ENCODE measurements around the gene RPN1. TPM values are rescaled to one million over a fixed set of nuclear protein-coding genes. Genes with fewer than 3 reads are reported as not detected.

Gene RPN1
- total RNA-seq, 2 experiments from 2014 or later, result 190 to 192 TPM

GRCh38 chr3:128585189-128585588, 65.4 kb downstream of the RPN1 start:
- Mint-ChIP-seq H3K4me1 (peaks cover 6% of the 10 kb centered on the region), H3K9me3 (peaks cover 4% of the 10 kb centered on the region), H3K27ac (no peak overlapping the region), H3K36me3 (ENCODE audit: low read depth) (no peaks in the 10 kb centered on the region), H3K27me3 (peaks cover 15% of the 10 kb centered on the region), H3K4me3 (no peak overlapping the region)
- DNase-seq, result no peak
- POLR2A ChIA-PET, result no interaction called here
- CTCF ChIA-PET, result interaction anchor here (1.8 to 1.9 kb wide), 2 partner anchors 10 to 159 kb away, joined by 7 to 19 read pairs; no protein-coding TSS in a partner anchor

- no peak overlapping the region for H3K27ac Mint-ChIP-seq
- no peaks in the 10 kb centered on the region for H3K36me3 Mint-ChIP-seq (ENCODE audit: low read depth)
- CTCF ChIA-PET, result interaction anchor here (0.9 to 1.9 kb wide), 4 partner anchors 9 to 158 kb away, joined by 3 to 19 read pairs (median 6); no protein-coding TSS in a partner anchor
- H3K9me3 Mint-ChIP-seq, result no peaks in the 10 kb centered on the region
- peaks cover 15% of the 10 kb centered on the region for H3K27me3 Mint-ChIP-seq
- peaks cover 6% of the 10 kb centered on the region for H3K4me1 Mint-ChIP-seq
- POLR2A ChIA-PET, result no interaction called here
- peak; percentile 50 for DNase-seq
- no peak overlapping the region for H3K4me3 Mint-ChIP-seq
Observed at GRCh38 chr3:128584412-128585020, 66.1 kb downstream of the RPN1 start.

DNA sequence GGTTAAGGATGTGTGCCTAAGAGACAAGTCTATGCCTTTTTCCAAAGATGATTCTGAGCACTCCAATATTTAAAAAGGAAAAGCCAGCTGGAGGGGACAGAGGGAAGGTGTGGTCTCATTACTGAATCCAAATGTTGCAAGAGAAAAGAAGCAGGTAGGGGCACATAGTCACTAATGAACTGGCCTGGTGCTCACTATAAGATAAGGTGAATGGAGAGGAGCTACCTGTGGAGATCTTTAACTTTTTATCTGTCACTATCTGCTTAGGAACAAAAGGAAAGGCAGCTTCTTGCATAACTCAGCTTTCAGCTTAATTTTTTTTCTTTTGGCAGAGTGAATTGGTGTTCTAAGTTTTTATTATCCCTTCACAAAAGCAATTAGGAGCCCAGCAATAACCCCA, 69.1 kb downstream of the RPN1 start:
- no peak overlapping the region for H3K27ac Mint-ChIP-seq
- ChIA-PET POLR2A (interaction anchor here (1.2 kb wide), 1 partner anchor 8 kb away, joined by 4 read pairs; no protein-coding TSS in a partner anchor), CTCF (interaction anchor here (0.6 to 1.8 kb wide), 4 partner anchors 9 to 155 kb away, joined by 3 to 8 read pairs (median 4); no protein-coding TSS in a partner anchor)
- H3K4me1 Mint-ChIP-seq, result no peaks in the 10 kb centered on the region
- DNase-seq, result no peak
- H3K4me3 Mint-ChIP-seq, result no peak overlapping the region
- H3K36me3 Mint-ChIP-seq (ENCODE audit: low read depth), result no peaks in the 10 kb centered on the region
- no peaks in the 10 kb centered on the region for H3K9me3 Mint-ChIP-seq
- peaks cover 15% of the 10 kb centered on the region for H3K27me3 Mint-ChIP-seq

- Mint-ChIP-seq H3K9me3 (no peaks in the 10 kb centered on the region), H3K4me3 (no peak overlapping the region), H3K27me3 (peaks cover 15% of the 10 kb centered on the region), H3K4me1 (no peaks in the 10 kb centered on the region), H3K27ac (no peak overlapping the region), H3K36me3 (ENCODE audit: low read depth) (no peaks in the 10 kb centered on the region)
- ChIA-PET CTCF (interaction anchor here (0.9 kb wide), 1 partner anchor 29 kb away, joined by 5 read pairs; no protein-coding TSS in a partner anchor), POLR2A (no interaction called here)
- DNase-seq, result no peak
Observed at GRCh38 chr3:128579927-128580326, 70.7 kb downstream of the RPN1 start.

DNA sequence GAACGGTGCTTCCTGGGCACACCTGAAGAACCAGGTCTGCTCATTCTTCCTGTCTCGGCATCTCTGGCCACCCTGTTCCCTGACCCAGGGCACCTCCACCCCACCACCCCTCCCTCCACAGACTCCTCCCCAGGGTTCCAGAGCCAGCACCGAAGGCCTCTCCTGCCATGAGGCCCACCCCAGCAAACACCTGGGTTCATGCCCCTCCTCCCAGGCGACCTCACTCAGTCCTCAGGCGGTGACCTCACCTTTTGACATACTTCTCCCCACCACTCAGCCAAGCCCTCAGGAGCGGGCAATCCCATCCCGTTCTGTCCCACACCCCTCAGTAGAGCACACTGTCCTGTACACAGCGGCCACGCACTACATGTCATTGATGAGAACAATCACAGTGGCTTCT, 72.3 kb downstream of the RPN1 start:
- Mint-ChIP-seq H3K27me3 (peaks cover 16% of the 10 kb centered on the region), H3K9me3 (no peaks in the 10 kb centered on the region), H3K4me1 (peaks cover 5% of the 10 kb centered on the region), H3K4me3 (no peak overlapping the region), H3K36me3 (ENCODE audit: low read depth) (no peaks in the 10 kb centered on the region), H3K27ac (peak overlapping the region; percentile 33)
- POLR2A ChIA-PET, result interaction anchor here (1.5 kb wide), 1 partner anchor 18 kb away, joined by 3 read pairs; no protein-coding TSS in a partner anchor
- no peak for DNase-seq
- CTCF ChIA-PET, result no interaction called here

GRCh38 chr3:128577711-128578110, 72.9 kb downstream of the RPN1 start:
- Mint-ChIP-seq H3K9me3 (no peaks in the 10 kb centered on the region), H3K27ac (no peak overlapping the region), H3K4me1 (peaks cover 11% of the 10 kb centered on the region), H3K27me3 (peaks cover 15% of the 10 kb centered on the region), H3K36me3 (ENCODE audit: low read depth) (no peaks in the 10 kb centered on the region), H3K4me3 (no peak overlapping the region)
- POLR2A ChIA-PET, result interaction anchor here (1.5 kb wide), 1 partner anchor 19 kb away, joined by 3 read pairs; no protein-coding TSS in a partner anchor
- CTCF ChIA-PET, result interaction anchor here (1.0 kb wide), 1 partner anchor 10 kb away, joined by 3 read pairs; no protein-coding TSS in a partner anchor
- no peak for DNase-seq

GRCh38 chr3:128576290-128576689, 74.3 kb downstream of the RPN1 start:
- peaks cover 19% of the 10 kb centered on the region for H3K27me3 Mint-ChIP-seq
- H3K9me3 Mint-ChIP-seq, result no peaks in the 10 kb centered on the region
- CTCF ChIA-PET, result no interaction called here
- no peak for DNase-seq
- H3K27ac Mint-ChIP-seq, result no peak overlapping the region
- H3K4me3 Mint-ChIP-seq, result no peak overlapping the region
- no peaks in the 10 kb centered on the region for H3K36me3 Mint-ChIP-seq (ENCODE audit: low read depth)
- H3K4me1 Mint-ChIP-seq, result peaks cover 16% of the 10 kb centered on the region
- POLR2A ChIA-PET, result no interaction called here

DNA sequence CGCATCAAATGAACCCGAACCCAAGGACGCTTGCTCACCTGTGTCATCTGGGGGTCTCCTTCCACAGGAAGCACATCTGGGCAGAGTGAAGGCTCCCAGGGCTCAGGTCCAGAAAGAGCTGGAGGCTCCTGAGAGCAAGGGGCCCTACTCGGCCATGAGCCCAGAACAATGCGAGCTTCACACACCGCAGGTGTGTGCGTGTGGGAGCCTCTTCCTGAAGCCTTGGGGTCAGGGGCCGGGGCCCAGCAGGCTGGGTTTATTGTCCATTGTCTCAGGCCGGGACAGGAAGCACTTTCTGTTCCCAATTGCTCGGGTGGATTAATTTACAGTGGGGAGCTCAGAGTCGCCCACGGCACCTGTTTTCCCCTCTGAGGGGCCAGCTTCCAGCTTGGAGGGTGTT, 74.8 kb downstream of the RPN1 start:
- H3K4me3 Mint-ChIP-seq, result no peak overlapping the region

DNA sequence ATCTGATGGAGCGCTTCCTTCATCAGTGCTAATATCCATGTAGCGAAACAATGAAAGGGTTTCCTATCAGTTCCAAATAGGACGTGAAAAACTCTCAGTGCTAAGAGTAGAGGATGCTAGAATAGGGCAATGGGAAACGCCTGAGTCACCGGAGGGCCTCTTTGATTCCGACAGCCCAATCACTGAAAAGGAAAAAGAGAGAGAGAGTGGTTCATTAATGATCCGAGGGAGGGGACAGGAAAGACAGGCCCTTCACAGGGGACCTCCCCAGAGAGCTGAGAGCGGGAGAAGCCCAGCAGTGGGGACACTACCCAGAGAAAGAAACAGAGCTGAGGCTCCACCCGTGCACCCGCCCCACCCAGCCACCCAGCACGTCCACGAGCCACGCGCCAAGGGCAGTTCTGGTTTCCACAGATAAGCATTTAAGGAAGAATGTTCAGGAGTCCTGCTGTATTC, 76.9 kb downstream of the RPN1 start:
- Mint-ChIP-seq H3K36me3 (ENCODE audit: low read depth) (no peaks in the 10 kb centered on the region), H3K27me3 (peaks cover 28% of the 10 kb centered on the region), H3K27ac (no peak overlapping the region), H3K4me3 (no peak overlapping the region), H3K4me1 (peaks cover 18% of the 10 kb centered on the region), H3K9me3 (no peaks in the 10 kb centered on the region)
- POLR2A ChIA-PET, result interaction anchor here (1.0 kb wide), 1 partner anchor 8 kb away, joined by 4 read pairs; no protein-coding TSS in a partner anchor
- no peak for DNase-seq
- CTCF ChIA-PET, result interaction anchor here (0.8 to 1.7 kb wide), 6 partner anchors 10 to 148 kb away, joined by 3 to 5 read pairs (median 4); no protein-coding TSS in a partner anchor

More for the DNA sequence above, 74.8 kb downstream of the RPN1 start:
- Mint-ChIP-seq H3K27ac (no peak overlapping the region), H3K27me3 (peaks cover 21% of the 10 kb centered on the region), H3K4me1 (peaks cover 18% of the 10 kb centered on the region), H3K9me3 (no peaks in the 10 kb centered on the region), H3K36me3 (ENCODE audit: low read depth) (no peaks in the 10 kb centered on the region)
- no peak for DNase-seq
- POLR2A ChIA-PET, result no interaction called here
- CTCF ChIA-PET, result interaction anchor here (1.4 kb wide), 1 partner anchor 9 kb away, joined by 7 read pairs; no protein-coding TSS in a partner anchor

- POLR2A ChIA-PET, result interaction anchor here (0.9 to 1.1 kb wide), 3 partner anchors 9 to 306 kb away, joined by 3 to 4 read pairs (median 4); no protein-coding TSS in a partner anchor
Observed at GRCh38 chr3:128573160-128573559, 77.5 kb downstream of the RPN1 start.

GRCh38 chr3:128572644-128573105, 77.9 kb downstream of the RPN1 start:
- peaks cover 28% of the 10 kb centered on the region for H3K27me3 Mint-ChIP-seq
- no peaks in the 10 kb centered on the region for H3K9me3 Mint-ChIP-seq
- no peak overlapping the region for H3K27ac Mint-ChIP-seq
- ChIA-PET CTCF (interaction anchor here (0.9 to 1.7 kb wide), 8 partner anchors 9 to 147 kb away, joined by 3 to 8 read pairs (median 4); no protein-coding TSS in a partner anchor), POLR2A (interaction anchor here (0.9 to 1.1 kb wide), 3 partner anchors 9 to 306 kb away, joined by 3 to 4 read pairs (median 4); no protein-coding TSS in a partner anchor)
- DNase-seq, result peak; percentile 31
- no peak overlapping the region for H3K4me3 Mint-ChIP-seq
- peaks cover 18% of the 10 kb centered on the region for H3K4me1 Mint-ChIP-seq
- H3K36me3 Mint-ChIP-seq (ENCODE audit: low read depth), result no peaks in the 10 kb centered on the region

More at GRCh38 chr3:128573160-128573559, 77.5 kb downstream of the RPN1 start:
- Mint-ChIP-seq H3K9me3 (no peaks in the 10 kb centered on the region), H3K27ac (no peak overlapping the region), H3K27me3 (peaks cover 28% of the 10 kb centered on the region), H3K4me3 (no peak overlapping the region), H3K36me3 (ENCODE audit: low read depth) (no peaks in the 10 kb centered on the region), H3K4me1 (peaks cover 18% of the 10 kb centered on the region)
- DNase-seq, result no peak
- CTCF ChIA-PET, result interaction anchor here (0.8 to 1.7 kb wide), 9 partner anchors 9 to 147 kb away, joined by 3 to 8 read pairs (median 4); no protein-coding TSS in a partner anchor

DNA sequence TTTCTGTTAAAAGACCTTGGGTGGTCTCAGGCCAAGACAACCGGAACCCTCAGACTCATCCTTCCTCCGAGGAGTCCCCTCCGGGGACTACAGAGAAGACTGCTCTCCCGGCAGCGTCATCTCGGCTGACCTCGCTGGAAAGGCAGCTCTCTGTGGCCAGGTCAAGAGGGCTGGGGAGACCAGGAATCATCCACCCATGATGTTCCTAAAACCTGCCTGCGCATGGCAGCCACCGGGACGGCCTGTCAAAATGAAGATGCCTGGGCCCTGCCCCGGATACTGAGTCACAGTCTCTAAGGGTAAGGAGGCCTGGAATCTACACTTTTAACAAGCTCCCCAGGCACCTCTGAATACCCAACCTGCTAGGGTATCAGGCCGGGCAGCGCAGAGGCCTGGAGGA, 78.6 kb downstream of the RPN1 start:
- H3K27ac Mint-ChIP-seq, result no peak overlapping the region
- ChIA-PET POLR2A (no interaction called here), CTCF (interaction anchor here (1.3 to 1.7 kb wide), 5 partner anchors 9 to 35 kb away, joined by 3 to 8 read pairs (median 5); no protein-coding TSS in a partner anchor)
- DNase-seq, result no peak
- no peaks in the 10 kb centered on the region for H3K9me3 Mint-ChIP-seq
- no peak overlapping the region for H3K4me3 Mint-ChIP-seq
- peaks cover 18% of the 10 kb centered on the region for H3K4me1 Mint-ChIP-seq
- H3K27me3 Mint-ChIP-seq, result peaks cover 28% of the 10 kb centered on the region
- no peaks in the 10 kb centered on the region for H3K36me3 Mint-ChIP-seq (ENCODE audit: low read depth)

All from activated CD4-positive, alpha-beta memory T cell treated with anti-CD3 and anti-CD28 coated beads, Interleukin-2, amount 10 ng/mL, durations not matched to agents 7 days and 5 days (primary cell).